ENCODE data around the gene USP47. TPM values are rescaled to one million over a fixed set of nuclear protein-coding genes. Genes with fewer than 3 reads are reported as not detected.
"Not testable (repeated sequence)": the region's sequence is repeated elsewhere in the genome, so short reads cannot be mapped to it uniquely, and the experiment has no call there.

Gene USP47
- total and polyA plus RNA-seq, 5 experiments from 2014 or later, result 38.2 to 77.0 (median 54.3) TPM

DNA sequence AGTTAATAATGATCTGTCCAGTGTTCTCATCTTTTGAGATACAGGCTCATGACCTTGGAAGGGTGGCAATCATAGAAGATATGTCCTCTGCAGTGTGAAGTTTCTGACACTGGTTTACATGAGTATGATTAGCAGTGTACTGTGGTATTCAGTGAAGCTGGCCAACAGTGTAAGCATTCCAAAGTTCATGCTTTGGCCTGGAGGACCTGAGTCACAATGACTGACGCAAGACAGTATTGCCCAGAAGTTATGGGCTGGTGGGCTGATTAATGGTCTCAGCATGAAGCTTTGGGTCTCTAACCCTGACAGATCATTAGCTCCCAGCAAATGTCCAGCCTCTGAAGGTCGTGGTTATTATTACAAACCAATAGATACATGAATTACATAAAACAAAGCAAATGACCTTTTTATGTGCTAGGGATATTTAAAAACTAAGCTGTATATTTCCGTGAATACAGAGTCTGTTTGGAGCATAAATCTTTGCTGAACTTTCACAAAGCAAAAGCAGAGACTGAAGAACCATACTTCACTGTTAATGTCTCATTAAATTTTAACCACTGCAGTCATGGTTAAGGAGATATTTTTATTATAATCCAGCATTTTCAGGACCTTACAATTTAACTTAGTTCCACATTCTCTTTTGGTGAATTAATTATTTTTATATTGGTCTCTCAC is 28.3 kb upstream of the USP47 start:
- POLR2A ChIA-PET, result no interaction called here

DNA sequence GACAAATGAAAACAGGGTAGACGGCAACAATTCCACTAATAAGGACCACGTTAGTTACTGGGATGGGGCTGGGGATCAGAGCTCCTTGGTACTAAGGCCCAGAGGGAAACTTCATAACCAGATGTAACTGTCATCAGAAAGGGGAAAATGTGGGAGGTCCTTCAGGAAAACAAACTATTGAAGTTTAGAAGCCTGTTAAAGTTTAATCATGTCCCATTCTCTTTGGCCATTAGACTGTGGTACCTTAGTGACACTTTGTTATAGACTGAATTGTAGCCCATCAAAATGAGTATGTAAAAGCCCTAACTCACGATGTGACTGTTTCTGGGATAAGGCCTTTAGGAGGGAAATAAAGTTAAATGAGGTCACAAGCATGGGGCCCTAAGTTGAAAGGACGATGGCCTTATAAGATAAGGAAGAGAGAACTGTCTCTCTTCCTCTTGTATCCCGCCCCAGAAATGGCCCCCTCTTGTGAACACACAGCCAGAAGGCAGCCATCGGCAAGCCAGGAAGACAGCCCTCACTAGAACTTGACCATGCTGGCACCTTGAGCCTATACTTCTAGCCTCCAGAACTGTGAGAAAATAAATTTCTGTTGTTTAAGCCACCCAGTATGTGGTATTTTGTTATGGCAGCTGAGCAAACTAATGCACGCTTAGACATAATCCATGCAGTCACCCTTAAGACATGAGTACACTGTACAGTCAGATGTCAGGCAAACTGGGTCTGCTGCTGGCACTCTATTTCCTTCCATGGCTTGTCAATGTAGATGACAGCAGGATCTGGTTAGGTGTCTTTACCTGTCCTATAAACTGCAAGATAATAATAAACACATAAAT is 26.9 kb upstream of the USP47 start:
- DNase-seq (no peak), ATAC-seq (no peak)
- Mint-ChIP-seq H3K36me3 (no peaks in the 10 kb centered on the region), H3K9me3 (no peaks in the 10 kb centered on the region), H3K4me1 (no peaks in the 10 kb centered on the region), H3K27me3 (peaks cover 0 to 13% (median 2%) of the 10 kb centered on the region in 5 donors), H3K4me3 (no peak overlapping the region), H3K27ac (no peak overlapping the region)
- POLR2A ChIA-PET, result no interaction called here

More for the DNA sequence above, 28.3 kb upstream of the USP47 start:
- Mint-ChIP-seq H3K27ac (no peak overlapping the region), H3K27me3 (peaks cover 0 to 17% (median 5%) of the 10 kb centered on the region in 5 donors), H3K4me3 (no peak overlapping the region), H3K9me3 (no peaks in the 10 kb centered on the region), H3K4me1 (peaks cover 0 to 10% (median 0%) of the 10 kb centered on the region in 4 donors), H3K36me3 (no peaks in the 10 kb centered on the region)
- ATAC-seq (no peak), DNase-seq (no peak)

DNA sequence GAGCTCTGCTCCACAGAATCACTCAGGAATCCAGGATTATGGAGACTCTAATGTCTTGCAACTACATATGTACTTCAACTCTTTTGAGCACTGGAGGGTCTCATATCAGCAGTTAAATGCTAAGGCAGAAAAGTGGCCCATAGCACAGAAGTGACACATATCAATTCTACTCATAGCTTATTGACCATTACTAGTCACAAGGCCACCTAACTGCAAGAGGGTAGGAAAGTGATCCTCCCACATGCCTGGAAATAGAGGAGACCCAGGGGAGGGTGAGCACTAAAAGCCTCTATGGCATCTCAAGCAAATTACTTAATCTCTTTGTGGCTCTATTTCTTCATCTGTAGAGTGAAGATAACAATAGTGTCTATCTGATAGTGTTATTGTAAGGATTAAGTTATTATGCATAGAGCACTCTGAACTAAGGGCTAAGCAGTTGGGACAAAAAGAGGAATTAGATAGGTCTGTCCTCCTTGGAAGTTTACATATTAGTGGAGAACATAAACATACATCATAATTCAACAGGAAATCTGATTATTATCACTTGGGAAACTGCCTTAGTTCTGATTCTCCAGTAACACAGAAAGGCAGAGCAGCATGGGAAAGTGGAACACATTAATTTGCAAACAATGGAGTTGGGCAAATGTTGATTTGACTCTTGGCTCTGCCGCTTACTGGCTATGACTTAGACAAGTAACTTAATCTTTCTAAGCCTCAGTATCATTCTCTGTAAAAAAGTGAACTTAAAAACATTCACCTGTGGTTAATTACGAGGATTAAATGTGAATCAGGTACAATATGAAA is 25.1 kb upstream of the USP47 start:
- ATAC-seq (no peak), DNase-seq (no peak)
- Mint-ChIP-seq H3K27me3 (peaks cover 0 to 13% (median 2%) of the 10 kb centered on the region in 5 donors), H3K4me1 (no peaks in the 10 kb centered on the region), H3K9me3 (no peaks in the 10 kb centered on the region), H3K27ac (no peak overlapping the region), H3K36me3 (no peaks in the 10 kb centered on the region), H3K4me3 (no peak overlapping the region)
- POLR2A ChIA-PET, result no interaction called here

DNA sequence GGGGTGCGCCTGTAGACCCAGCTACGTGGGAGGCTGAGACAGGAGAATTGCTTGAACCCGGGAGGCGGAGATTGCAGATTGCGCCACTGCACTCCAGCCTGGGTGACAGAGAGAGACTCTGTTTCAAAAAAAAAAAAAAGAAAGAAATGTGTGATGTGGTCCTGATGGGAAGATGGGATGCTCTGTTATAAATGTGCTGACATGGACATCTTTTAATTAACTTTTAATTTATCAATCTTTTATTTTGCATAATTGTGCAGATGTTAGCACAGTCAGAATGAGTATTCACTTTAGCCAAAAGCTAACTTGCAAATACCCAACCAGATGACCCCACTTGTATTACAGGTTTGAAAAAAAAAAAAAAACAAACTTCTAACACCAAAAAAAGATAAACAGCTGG is 23.8 kb upstream of the USP47 start:
- no peaks in the 10 kb centered on the region for H3K4me1 Mint-ChIP-seq
- ATAC-seq, result no peak
- POLR2A ChIA-PET, result no interaction called here
- H3K27ac Mint-ChIP-seq, result no peak overlapping the region
- no peak for DNase-seq
- no peaks in the 10 kb centered on the region for H3K36me3 Mint-ChIP-seq
- H3K9me3 Mint-ChIP-seq, result no peaks in the 10 kb centered on the region
- no peak overlapping the region for H3K4me3 Mint-ChIP-seq
- H3K27me3 Mint-ChIP-seq, result peaks cover 0 to 7% (median 0%) of the 10 kb centered on the region in 5 donors

DNA sequence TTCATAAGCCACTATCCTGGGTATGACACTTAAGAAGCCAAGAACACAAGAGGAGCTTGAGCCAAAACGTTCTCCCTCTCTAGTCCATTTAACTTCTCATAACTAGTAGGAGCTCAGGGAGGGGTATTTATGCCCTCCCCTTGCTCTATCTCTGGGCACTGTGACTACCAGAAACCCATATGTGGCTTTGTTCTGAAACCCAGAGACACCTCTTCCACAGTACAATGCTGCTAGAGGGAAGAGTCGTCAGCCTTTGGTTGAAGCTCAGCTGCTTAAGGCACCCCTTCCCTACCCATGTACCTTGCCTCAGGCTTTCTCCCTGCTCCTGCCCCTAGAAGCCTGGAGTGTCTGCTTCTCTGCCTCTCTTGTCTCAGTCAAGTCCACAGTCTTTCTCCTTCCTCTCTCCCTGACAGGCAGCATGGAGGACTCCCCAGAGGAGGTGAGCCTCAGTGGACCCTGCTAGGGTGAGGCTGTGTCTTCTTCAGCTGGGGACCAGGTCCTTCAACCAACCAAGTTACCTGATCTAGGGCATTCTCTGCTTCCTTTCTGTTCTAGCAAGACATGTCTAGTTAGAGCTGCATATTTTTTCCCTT is 23.1 kb upstream of the USP47 start:
- Mint-ChIP-seq H3K4me1 (no peaks in the 10 kb centered on the region), H3K27ac (no peak overlapping the region), H3K27me3 (peaks cover 0 to 7% (median 0%) of the 10 kb centered on the region in 5 donors), H3K4me3 (no peak overlapping the region), H3K36me3 (no peaks in the 10 kb centered on the region), H3K9me3 (no peaks in the 10 kb centered on the region)
- DNase-seq (no peak), ATAC-seq (no peak)
- POLR2A ChIA-PET, result no interaction called here

DNA sequence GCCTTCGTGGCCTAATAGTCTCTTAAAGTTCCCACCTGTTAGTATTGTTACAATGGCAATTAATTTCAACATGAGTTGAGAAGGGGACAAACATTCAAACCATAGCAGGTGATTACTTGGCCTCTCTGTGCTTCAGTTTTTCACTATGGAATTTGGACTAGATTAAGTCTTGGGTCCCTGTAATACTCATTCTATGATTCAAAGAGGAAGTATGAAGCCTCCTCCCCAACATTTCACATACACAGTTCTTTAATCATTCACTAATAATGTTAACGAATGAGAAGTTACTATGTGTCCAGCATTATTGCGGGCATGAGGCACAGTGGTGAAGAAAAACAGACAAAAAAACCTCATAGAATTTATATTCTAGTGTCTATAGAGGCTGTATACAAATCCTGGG is 19.9 kb upstream of the USP47 start:
- Mint-ChIP-seq H3K27me3 (peaks cover 0 to 4% (median 2%) of the 10 kb centered on the region in 5 donors), H3K9me3 (peaks cover 0 to 12% (median 0%) of the 10 kb centered on the region in 9 donors), H3K36me3 (peaks cover 0 to 3% (median 0%) of the 10 kb centered on the region in 3 donors), H3K4me3 (no peak overlapping the region), H3K27ac (no peak overlapping the region), H3K4me1 (no peaks in the 10 kb centered on the region)
- POLR2A ChIA-PET, result no interaction called here
- DNase-seq (no peak), ATAC-seq (no peak)

DNA sequence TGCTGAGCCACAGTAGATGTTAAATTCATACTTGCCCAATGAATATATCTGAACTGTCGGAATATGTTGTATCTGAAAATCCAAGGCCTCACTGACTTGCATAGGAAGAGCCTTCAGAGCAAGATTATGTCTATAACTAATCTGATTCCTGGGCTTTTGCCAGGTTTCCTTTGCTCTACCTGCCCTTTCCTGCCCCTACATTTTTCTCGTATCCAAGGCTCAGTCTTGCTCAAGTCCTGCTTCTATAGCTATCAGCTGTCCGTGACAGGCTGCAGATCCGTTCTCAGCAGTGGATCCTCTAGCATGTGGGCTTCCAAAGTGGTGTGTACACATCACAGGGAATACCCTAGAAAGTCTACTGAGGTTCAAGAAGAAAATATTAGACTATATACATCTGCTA is 18.8 kb upstream of the USP47 start:
- H3K4me1 Mint-ChIP-seq, result no peaks in the 10 kb centered on the region
- H3K9me3 Mint-ChIP-seq, result peaks cover 0 to 12% (median 0%) of the 10 kb centered on the region in 9 donors
- ATAC-seq (no peak), DNase-seq (no peak)
- H3K36me3 Mint-ChIP-seq, result peaks cover 0 to 3% (median 0%) of the 10 kb centered on the region in 3 donors
- H3K27ac Mint-ChIP-seq, result no peak overlapping the region
- POLR2A ChIA-PET, result no interaction called here
- peaks cover 0 to 2% (median 0%) of the 10 kb centered on the region in 5 donors for H3K27me3 Mint-ChIP-seq
- H3K4me3 Mint-ChIP-seq, result no peak overlapping the region

DNA sequence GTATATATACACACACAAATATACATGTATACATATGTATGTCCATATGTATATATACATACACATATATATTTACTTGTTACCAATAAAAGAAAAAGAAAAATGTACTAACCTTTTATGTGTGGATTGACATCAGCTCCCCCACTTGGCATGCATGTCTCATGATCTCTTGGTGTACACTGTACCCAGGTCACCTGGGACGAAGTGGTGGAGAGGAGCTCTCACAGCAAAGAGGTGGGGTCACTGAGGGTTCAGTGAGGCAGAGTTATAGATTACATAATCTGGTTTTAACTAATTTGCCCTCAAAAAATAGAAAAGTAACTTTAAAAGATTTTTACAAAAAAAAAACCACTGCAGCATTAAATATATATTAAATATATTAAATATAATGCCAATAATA is 15.5 kb upstream of the USP47 start:
- H3K9me3 Mint-ChIP-seq, result peaks cover 0 to 12% (median 0%) of the 10 kb centered on the region in 9 donors
- ATAC-seq (peak in 1 of 2 donors; percentile 100), DNase-seq (peak in 2 of 10 donors; percentile 26 to 34)
- POLR2A ChIA-PET, result interaction anchor here (1.0 kb wide), 1 partner anchor 16 kb away, joined by 3 read pairs; the partner anchor contains the start of gene USP47
- peaks cover 0 to 2% (median 0%) of the 10 kb centered on the region in 5 donors for H3K27me3 Mint-ChIP-seq
- H3K4me3 Mint-ChIP-seq, result no peak overlapping the region
- no peak overlapping the region for H3K27ac Mint-ChIP-seq
- H3K36me3 Mint-ChIP-seq, result peaks cover 0 to 3% (median 0%) of the 10 kb centered on the region in 3 donors
- no peaks in the 10 kb centered on the region for H3K4me1 Mint-ChIP-seq

DNA sequence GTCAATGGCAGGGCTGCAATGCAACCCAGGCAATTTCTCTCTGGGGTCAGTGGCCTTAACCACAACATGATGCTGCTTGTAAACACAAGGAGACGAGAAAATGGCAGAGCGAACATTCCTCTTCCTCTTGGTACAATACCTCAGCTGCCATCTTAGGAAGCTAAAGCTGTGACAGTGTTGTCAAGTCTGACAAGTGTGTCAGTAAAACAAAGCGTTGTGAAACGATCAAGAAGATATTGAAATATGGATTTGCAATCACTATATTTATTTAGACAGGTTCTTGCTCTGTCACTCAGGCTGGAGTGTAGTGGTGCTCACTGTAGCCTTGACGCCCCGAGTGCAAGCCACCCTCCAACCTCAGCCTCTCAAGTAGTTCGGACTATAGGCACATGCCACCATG is 14.5 kb upstream of the USP47 start:
- Mint-ChIP-seq H3K36me3 (peaks cover 0 to 3% (median 0%) of the 10 kb centered on the region in 3 donors), H3K27me3 (peaks cover 0 to 2% (median 0%) of the 10 kb centered on the region in 5 donors), H3K27ac (no peak overlapping the region), H3K4me1 (no peaks in the 10 kb centered on the region), H3K4me3 (no peak overlapping the region), H3K9me3 (peaks cover 0 to 12% (median 0%) of the 10 kb centered on the region in 9 donors)
- no peak for ATAC-seq
- POLR2A ChIA-PET, result no interaction called here
- DNase-seq, result no peak

DNA sequence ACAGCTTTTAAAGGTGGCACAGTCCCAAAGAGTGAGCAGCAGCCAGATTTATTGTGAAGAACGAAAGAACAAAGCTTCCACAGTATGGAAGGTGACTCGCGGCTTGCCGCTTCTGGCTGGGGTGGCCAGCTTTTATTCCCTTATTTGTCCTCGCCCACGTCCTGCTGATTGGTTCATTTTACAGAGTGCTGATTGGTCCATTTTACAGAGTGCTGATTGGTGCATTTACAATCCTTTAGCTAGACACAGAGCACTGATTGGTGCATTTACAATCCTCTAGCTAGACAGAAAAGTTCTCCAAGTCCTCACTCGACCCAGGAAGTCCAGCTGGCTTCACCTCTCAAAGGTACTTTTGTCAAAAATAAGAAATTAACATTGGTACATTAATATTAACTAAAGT is 10.4 kb upstream of the USP47 start:
- ATAC-seq, POLR2A ChIA-PET, H3K36me3 Mint-ChIP-seq, H3K4me1 Mint-ChIP-seq, DNase-seq, H3K4me3 Mint-ChIP-seq, H3K27me3 Mint-ChIP-seq, H3K9me3 Mint-ChIP-seq, H3K27ac Mint-ChIP-seq: not testable (repeated sequence)

DNA sequence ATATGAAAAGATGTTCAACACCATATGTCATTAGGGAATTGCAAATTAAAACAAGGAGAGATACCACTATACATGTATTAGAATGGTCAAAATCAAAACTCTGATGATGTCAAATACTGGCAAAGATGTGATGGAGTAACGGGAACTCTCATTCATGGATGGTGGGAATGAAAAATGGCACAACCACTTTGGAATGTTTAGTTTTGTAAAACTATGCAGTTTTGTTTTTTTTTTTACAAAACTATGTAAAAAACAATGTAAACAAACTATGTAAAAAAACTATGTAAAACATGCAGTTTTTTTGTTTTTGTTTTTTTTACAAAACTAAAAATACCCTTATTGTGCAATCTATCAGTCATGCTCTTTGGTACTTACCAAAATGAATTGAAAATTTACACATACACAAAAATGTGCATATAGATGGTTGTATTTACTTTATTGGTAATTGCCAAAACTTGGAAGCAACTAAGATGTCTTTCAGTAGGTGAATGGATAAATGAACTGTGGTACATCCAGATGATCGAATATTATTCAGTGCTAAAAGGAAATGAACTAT is 5.0 kb upstream of the USP47 start:
- Mint-ChIP-seq H3K4me1 (peaks cover 0 to 5% (median 3%) of the 10 kb centered on the region in 4 donors), H3K4me3 (no peak overlapping the region), H3K27ac (no peak overlapping the region), H3K27me3 (peaks cover 4 to 23% (median 7%) of the 10 kb centered on the region in 5 donors), H3K9me3 (no peaks in the 10 kb centered on the region), H3K36me3 (peaks cover 0 to 8% (median 6%) of the 10 kb centered on the region in 3 donors)
- POLR2A ChIA-PET, result no interaction called here
- DNase-seq (no peak), ATAC-seq (no peak)

DNA sequence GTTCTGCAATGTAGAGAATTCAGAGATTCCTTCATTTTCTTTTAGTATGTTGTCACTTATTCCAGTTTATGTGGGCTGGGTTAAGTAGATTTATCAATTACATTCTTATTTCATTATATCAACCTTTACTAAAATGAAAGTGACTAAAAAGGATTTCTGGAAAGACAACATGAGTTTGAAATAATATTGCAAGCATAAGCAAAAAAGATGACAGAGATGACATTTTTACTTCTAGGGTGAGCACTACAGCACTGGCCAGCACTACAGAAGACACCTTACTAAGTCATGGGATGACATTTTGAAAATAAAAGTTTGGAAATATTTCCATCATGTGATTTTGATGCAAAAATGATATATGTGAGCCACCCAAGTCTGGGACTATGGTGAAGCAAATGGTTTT is 2.1 kb upstream of the USP47 start:
- ATAC-seq (no peak), DNase-seq (no peak)
- H3K4me3 Mint-ChIP-seq, result peak overlapping the region in 3 of 10 donors; percentile 4 to 31 (median 14)
- POLR2A ChIA-PET, result interaction anchor here (6.4 kb wide), 1 partner anchor 16 kb away, joined by 47 read pairs; no protein-coding TSS in a partner anchor
- peaks cover 4 to 23% (median 7%) of the 10 kb centered on the region in 5 donors for H3K27me3 Mint-ChIP-seq
- H3K4me1 Mint-ChIP-seq, result peaks cover 2 to 5% (median 4%) of the 10 kb centered on the region in 4 donors
- no peaks in the 10 kb centered on the region for H3K9me3 Mint-ChIP-seq
- H3K36me3 Mint-ChIP-seq, result peaks cover 0 to 8% (median 6%) of the 10 kb centered on the region in 3 donors
- no peak overlapping the region for H3K27ac Mint-ChIP-seq

Data from naive thymus-derived CD8-positive, alpha-beta T cell (primary cell).